ENCODE results near the gene METTL26. TPM values are rescaled to one million over a fixed set of nuclear protein-coding genes. Genes with fewer than 3 reads are reported as not detected.

The METTL26 gene
- polyA plus RNA-seq, 3 donors, result 57.1 to 80.9 (median 70.4) TPM

GRCh38 chr16:638836-639235, 2.7 kb upstream of the METTL26 start:
- Mint-ChIP-seq H3K27ac (peak overlapping the region in 1 of 7 donors; percentile 82), H3K4me3 (no peak overlapping the region), H3K36me3 (peaks cover 2 to 3% of the 10 kb centered on the region in 2 donors), H3K27me3 (ENCODE audit: low read depth in 3 of 3) (peaks cover 0 to 6% (median 0%) of the 10 kb centered on the region in 3 donors), H3K4me1 (peaks cover 27% of the 10 kb centered on the region), H3K9me3 (no peaks in the 10 kb centered on the region)
- intact Hi-C loops (cut with micrococcal nuclease), result loop anchor here (5.0 kb wide), 2 partner anchors 43 to 112 kb away; partner anchors contain the start of genes CAPN15 (in 2 of the 2), JMJD8 (in 1 of the 2) and STUB1 (in 1 of the 2)
- no peak for TF ChIP-seq CTCF (IDR thresholded peaks at IDR 0.05)
- H4K20me1 ChIP-seq (ENCODE audit: insufficient read depth, low read length), result peaks cover 27% of the 10 kb centered on the region
- DNase-seq, result no peak
- 83% methylated on average over 1 of the region's 9 CpGs for WGBS (ENCODE audit: insufficient coverage)
- H3K4me1 ChIP-seq (ENCODE audit: control insufficient read depth in 1 of 2, insufficient read depth in 2 of 2, low read length in 2 of 2), result peaks cover 46 to 62% of the 10 kb centered on the region in 2 donors
- no peak overlapping the region for H3K4me2 ChIP-seq (replicated peaks; ENCODE audit: extremely low read depth, low read length, poor library complexity, severe bottlenecking)
- H3K4me3 ChIP-seq (replicated peaks in 1 of 3; ENCODE audit: low read depth in 2 of 3, low read length in 3 of 3), result no peak overlapping the region
- no peaks in the 10 kb centered on the region for H3K27me3 ChIP-seq (ENCODE audit: control insufficient read depth in 2 of 2, insufficient read depth in 2 of 2, low read length in 2 of 2)
- H2AFZ ChIP-seq (ENCODE audit: insufficient read depth, low read depth, low read length, poor library complexity, severe bottlenecking), result no peak overlapping the region
- peaks cover 32% of the 10 kb centered on the region for H3K79me2 ChIP-seq (ENCODE audit: insufficient read depth, low read length)
- no peaks in the 10 kb centered on the region for H3K9me3 ChIP-seq (replicated peaks in 1 of 2; ENCODE audit: control insufficient read depth in 1 of 2, insufficient read depth in 1 of 2, low read length in 2 of 2)
- H3K9ac ChIP-seq (ENCODE audit: insufficient read depth, low read length, poor library complexity, severe bottlenecking), result no peak overlapping the region
- peaks cover 0 to 3% of the 10 kb centered on the region in 2 donors for H3K36me3 ChIP-seq (replicated peaks in 1 of 2; ENCODE audit: control insufficient read depth in 1 of 2, insufficient read depth in 2 of 2, low read length in 2 of 2)
- no peak overlapping the region for H3K27ac ChIP-seq (ENCODE audit: low read depth in 1 of 2, low read length in 2 of 2)

GRCh38 chr16:638034-638543, 2.0 kb upstream of the METTL26 start:
- no peaks in the 10 kb centered on the region for H3K9me3 ChIP-seq (replicated peaks in 1 of 2; ENCODE audit: control insufficient read depth in 1 of 2, insufficient read depth in 1 of 2, low read length in 2 of 2)
- Mint-ChIP-seq H3K4me1 (peaks cover 20% of the 10 kb centered on the region), H3K36me3 (peaks cover 2 to 4% of the 10 kb centered on the region in 2 donors), H3K9me3 (no peaks in the 10 kb centered on the region), H3K27me3 (ENCODE audit: low read depth in 3 of 3) (peaks cover 0 to 6% (median 0%) of the 10 kb centered on the region in 3 donors), H3K4me3 (no peak overlapping the region), H3K27ac (peak overlapping the region in 1 of 7 donors; percentile 62)
- H4K20me1 ChIP-seq (ENCODE audit: insufficient read depth, low read length), result peaks cover 22% of the 10 kb centered on the region
- no peak overlapping the region for H3K9ac ChIP-seq (ENCODE audit: insufficient read depth, low read length, poor library complexity, severe bottlenecking)
- peaks cover 25% of the 10 kb centered on the region for H3K79me2 ChIP-seq (ENCODE audit: insufficient read depth, low read length)
- H3K4me1 ChIP-seq (ENCODE audit: control insufficient read depth in 1 of 2, insufficient read depth in 2 of 2, low read length in 2 of 2), result peaks cover 39 to 54% of the 10 kb centered on the region in 2 donors
- no peak overlapping the region for H3K27ac ChIP-seq (ENCODE audit: low read depth in 1 of 2, low read length in 2 of 2)
- H2AFZ ChIP-seq (ENCODE audit: insufficient read depth, low read depth, low read length, poor library complexity, severe bottlenecking), result no peak overlapping the region
- peaks cover 0 to 8% of the 10 kb centered on the region in 2 donors for H3K36me3 ChIP-seq (replicated peaks in 1 of 2; ENCODE audit: control insufficient read depth in 1 of 2, insufficient read depth in 2 of 2, low read length in 2 of 2)
- no peak overlapping the region for H3K4me3 ChIP-seq (replicated peaks in 1 of 3; ENCODE audit: low read depth in 2 of 3, low read length in 3 of 3)
- DNase-seq, result no peak
- 91% methylated on average over 10 of the region's 15 CpGs for WGBS (ENCODE audit: insufficient coverage)
- no peaks in the 10 kb centered on the region for H3K27me3 ChIP-seq (ENCODE audit: control insufficient read depth in 2 of 2, insufficient read depth in 2 of 2, low read length in 2 of 2)
- TF ChIP-seq CTCF (IDR thresholded peaks at IDR 0.05), result no peak
- intact Hi-C loops (cut with micrococcal nuclease), result loop anchor here (5.0 kb wide), 2 partner anchors 44 to 111 kb away; partner anchors contain the start of genes CAPN15 (in 2 of the 2), JMJD8 (in 1 of the 2) and STUB1 (in 1 of the 2)
- no peak overlapping the region for H3K4me2 ChIP-seq (replicated peaks; ENCODE audit: extremely low read depth, low read length, poor library complexity, severe bottlenecking)

All from CD14-positive monocyte (primary cell).